Stimulated activated naive CD8-positive, alpha-beta T cell treated with anti-CD3 and anti-CD28 coated beads, Interleukin-15, Interleukin-2, amounts not matched to agents 100 U/mL and 50 U/mL, for 24 hours (primary cell): ENCODE measurements around the gene USP20.

Experiments
- ATAC-seq: fragments of 150-1000 bp; cut with Tn5 transposase; one replicate; pipeline ENCODE4 v1.10.0; 2021
- DNase-seq: peaks from one replicate; pipeline ENCODE4 v3.0.0; 2021

The USP20 gene

DNA sequence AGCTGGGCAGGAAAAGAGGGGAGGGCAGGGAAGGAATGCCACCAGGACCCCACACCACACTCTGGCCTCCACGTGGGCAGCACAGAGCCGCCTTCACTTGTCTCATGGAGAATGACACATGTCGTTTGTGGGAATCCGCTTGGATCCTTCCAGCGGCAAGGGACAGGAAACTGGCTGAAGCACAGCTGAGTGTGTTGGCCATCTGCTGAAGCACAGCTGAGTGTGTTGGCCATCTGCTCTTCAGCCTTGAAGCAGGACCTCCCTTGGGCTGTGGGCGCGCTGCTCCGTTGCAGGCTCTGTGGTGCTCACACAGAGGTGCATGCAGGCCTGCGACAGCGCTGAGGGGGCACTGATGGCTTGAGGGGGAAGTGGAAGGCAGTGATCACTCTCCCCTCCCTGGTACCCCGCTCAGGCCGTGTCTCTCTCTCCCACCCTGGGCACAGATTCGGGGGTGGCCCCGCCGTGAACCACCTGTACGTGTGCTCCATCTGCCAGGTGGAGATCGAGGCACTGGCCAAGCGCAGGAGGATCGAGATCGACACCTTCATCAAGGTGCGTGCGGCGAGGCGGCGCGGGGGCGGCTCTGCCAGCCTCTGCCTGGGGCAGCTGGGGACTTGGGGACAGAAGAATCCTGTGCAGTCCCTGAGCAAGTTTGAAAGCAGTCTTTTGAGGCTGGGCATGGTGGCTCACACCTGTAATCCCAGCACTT is 40.6 kb downstream of the USP20 start:
- ATAC-seq (no peak), DNase-seq (no peak)

DNA sequence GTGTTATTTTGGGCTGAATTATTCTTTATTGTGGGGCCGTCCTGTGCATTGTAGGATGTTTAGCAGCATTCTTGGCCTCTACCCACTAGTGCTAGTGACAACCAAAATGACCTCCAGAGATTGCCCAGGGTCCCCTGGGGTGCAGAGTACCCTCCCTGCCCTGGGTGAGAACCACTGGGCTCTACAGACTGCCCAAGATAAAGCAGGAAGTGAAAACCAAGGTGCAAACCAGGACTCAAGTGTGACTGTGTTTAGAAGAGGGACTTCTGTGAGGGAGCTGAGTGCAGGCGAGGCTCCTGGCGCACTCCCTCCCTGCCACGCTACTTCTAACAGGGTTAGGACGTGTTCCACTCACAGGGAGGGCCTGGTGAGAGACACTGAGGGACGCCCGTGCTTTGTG is 41.6 kb downstream of the USP20 start:
- no peak for DNase-seq
- ATAC-seq: no peak

DNA sequence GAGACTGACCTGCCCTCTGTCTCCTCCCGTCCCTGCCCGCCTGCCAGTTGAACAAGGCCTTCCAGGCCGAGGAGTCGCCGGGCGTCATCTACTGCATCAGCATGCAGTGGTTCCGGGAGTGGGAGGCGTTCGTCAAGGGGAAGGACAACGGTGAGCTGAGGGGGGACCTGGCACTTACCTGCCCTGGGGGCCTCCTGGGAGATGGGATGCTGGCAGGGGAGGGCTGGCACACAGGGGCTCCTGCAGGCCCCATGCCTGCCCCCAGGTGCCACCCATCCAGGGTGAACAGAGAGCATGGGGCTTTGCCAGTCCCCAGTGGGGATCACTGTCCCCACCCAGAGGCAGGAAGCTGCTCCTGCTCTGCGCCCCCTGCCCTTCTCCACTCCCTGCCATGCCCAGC is 43.0 kb downstream of the USP20 start:
- no peak for ATAC-seq
- DNase-seq: no peak

DNA sequence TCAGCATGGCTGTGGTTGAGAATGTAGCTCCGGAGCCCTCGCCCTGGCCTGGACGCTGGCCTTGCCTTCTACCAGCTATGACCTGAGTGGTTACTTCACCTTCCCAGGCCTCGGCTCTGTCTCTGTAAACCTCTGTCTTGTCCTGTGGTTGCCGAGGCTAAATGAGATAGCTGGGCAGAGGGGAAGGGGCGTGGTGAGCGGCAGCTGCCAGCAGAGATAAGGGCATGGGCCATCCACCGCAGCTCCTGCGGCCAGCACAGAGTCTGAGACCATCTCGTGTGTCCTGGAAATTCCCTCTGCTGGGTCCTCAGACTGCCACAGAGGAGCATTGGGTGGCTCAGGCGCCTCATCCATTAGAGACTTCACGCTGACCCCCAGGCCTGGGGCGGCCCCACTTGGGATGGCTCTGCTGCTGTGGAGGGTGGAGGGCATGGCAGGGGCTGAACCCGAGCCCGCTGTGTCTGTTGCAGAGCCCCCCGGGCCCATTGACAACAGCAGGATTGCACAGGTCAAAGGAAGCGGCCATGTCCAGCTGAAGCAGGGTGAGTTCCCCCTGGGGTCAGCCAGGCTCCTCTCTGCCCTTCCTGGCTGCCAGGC is 43.9 kb downstream of the USP20 start:
- ATAC-seq: peak; percentile 16
- no peak for DNase-seq

DNA sequence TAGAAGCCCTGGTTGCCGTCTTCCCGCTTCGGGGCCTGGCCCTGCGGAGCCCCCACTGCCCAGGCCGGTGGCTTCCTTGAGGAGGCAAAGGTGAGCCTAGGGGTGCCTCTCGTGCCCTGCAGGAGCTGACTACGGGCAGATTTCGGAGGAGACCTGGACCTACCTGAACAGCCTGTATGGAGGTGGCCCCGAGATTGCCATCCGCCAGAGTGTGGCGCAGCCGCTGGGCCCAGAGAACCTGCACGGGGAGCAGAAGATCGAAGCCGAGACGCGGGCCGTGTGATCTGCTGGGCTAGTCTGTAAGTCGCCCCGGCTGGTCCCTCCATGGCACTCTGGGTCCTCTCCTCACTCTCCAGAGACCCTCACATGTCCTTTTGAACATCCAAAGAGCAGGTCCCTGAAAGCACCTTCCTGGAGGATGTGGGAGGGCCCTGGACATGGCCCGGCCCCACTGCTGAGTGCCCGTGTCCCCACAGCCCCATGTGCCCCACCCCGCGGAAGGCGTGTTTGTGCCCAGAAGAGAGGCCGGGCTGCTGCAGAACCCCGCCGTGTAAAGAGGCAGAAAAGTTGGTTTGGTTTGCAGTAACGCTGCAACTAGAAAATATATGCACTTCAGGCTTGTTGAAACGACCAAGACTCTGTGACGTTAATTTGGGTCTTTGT is 44.9 kb downstream of the USP20 start:
- ATAC-seq (no peak), DNase-seq (no peak)

DNA sequence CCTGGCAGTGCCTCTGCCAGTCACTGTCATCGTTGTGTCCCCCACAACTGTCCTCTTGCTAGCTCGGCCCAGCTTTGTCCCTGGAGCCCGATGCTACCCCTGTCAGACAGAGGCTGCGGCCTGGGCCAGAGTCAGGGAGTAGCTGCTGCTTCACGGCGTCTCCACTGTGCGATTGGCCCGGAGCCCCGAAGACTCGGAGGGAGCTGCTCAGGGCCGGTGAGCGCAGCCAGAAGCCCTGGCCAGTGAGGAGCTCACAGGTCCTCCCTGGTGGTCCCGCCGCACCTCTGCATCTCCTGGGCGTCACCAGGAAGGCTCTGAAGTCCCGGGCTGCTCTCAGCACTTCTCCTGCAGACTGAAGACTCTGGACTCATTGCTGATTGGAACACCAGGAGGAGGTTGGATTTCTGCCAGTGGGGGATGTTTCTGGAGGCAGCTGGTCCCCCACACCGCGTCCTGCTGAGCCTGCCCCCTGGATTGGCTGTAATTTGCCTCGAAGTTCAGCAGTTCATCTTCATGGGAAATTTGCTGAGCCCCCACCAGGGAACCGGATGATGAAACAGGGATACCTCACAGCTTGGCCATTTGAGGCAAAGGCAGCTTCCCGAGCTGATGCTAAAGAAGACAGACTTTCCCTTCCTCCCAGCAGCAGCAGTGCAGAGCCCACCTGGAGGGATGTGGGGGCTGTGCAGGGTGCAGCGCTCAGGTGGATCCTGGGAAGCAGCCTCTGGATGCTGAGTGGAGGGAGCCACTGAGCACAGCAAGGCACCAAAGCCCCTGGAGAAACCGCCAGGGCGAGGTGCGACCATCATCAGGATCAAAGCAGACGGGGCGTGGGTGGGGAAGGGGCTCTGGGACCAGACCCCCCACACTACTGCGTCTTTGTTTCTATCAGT is 45.6 kb downstream of the USP20 start:
- no peak for DNase-seq
- ATAC-seq: no peak

DNA sequence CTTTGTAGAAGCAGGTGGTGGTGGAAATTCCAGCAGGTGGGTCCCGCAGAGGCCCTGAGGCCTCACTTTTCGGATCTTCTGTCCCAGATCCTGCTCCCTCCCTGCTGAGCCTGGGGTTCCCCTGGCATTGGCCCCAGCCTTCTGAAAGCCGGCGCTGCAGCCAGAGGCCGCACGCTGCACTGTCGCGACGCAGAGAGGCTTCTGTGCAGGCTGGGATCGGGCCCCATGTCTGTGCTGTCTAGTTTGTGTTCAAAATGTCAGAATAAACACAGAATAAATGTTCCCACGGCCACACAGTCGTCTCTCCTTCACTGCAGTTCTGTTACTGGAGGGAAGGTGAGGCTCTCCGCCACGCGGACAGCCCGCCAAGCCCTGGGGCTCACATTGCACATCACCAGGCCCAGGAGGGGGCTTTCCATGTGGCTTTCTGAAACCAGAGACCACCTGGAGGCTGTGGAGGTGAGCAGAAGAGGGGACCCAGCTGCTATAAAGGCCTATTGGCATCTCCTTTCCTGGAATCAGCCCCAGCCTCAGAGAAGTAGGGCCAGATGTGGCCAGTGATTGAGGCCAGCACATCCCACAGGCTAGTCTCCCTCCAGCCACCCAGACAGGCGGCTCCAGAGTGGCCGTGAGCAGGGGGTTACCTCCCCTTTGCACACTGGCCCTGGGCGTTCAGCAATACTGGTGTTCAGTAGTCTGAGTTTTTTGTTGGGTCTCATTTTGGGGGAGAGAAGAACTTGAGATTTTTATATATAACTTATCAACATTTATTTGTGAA is 46.5 kb downstream of the USP20 start:
- ATAC-seq (no peak), DNase-seq (no peak)

DNA sequence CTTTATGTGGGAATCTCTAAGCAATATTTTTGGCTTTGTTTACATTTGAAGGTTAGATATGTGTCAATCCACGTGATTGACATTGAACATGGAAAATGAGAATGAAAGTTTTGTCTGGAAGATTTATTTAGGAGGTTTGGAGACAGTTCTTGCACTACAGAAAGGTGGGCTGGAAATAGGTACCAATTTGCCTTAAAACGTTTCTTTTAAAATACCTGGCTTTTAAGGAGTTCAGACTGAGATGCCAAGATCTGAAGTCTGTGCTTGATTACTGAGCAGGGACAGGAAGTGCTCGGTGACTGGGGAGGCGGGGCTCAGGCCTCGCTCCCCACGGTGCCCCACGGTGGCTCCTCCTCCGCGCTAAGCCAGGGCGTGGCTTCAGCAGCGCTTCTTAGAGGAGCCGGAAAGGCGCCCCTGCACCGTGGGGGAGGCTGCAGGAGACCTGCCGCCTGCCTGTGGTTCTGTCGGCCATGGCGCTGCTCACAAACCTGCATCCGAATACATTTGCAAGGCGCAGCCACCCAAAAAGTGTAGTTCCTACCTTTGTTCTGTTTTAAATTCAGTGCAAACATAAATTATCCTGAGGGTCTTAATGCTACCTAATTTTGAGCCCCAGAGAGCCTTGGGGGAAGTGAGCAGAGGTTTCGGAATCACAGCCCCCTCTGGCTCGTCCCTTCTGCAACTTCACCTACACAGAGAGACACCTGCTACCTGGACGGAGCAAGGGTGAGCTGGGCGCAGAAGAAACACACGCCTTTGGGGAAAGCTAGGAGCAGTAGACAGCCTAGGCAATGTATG is 49.2 kb downstream of the USP20 start:
- peak; percentile 97 for DNase-seq
- peak; percentile 53 for ATAC-seq

DNA sequence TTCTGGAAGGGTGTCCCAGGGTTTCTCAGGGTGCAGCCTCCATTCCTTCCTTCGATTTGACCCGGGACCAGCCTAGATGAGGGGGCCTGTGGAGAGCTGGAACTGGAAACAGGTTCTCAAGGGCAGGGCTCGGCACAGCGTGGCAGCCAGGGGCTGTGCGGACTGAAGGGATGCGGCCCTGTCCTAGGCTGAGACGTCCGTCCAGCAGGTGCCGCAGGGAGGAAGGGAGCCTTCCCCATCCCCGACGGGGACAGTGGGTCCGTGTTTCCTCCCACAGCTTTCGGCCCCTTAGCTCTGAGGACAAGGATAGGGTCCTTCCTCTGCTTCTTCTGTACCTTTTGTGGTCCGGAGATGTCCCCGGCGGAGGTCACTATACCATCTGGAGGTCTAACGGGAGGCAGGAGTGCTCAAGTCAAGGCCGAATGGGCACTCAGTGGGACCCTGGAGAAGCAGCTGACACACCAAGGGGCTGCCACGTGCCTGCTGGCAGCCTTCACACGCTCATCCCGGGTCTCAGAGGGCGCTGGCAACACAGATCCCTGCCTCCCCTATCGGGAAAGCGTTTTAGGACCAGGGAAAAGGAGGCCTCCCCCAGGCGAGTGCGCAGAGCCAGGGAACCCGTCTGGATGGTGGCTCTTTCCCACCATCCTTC is 49.9 kb downstream of the USP20 start:
- ATAC-seq: no peak

DNA sequence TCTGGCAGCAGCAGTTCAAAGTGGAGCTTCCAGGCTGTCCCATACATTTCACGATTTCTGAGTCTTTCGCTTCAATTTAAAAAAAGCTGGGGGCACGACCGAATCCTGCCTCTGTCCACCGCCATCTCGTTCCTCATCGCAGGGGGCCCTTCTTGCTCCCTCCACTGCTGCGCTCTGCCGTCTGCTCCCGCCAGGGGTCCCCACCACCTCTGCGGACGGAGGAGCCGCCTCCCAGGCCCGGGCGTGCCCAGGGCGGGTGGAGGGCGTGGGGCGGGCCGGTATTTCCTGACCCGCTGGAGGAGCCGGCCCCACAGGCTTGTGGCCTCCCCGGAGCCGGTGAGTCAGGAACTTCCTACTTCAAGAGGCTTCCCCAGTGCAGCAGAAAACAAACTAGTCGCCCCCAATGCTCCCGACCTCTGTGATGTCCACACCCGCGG is 50.4 kb downstream of the USP20 start:
- ATAC-seq: peak; percentile 48
- peak; percentile 97 for DNase-seq

More for the DNA sequence above, 49.9 kb downstream of the USP20 start:
- peak; percentile 61 for DNase-seq

DNA sequence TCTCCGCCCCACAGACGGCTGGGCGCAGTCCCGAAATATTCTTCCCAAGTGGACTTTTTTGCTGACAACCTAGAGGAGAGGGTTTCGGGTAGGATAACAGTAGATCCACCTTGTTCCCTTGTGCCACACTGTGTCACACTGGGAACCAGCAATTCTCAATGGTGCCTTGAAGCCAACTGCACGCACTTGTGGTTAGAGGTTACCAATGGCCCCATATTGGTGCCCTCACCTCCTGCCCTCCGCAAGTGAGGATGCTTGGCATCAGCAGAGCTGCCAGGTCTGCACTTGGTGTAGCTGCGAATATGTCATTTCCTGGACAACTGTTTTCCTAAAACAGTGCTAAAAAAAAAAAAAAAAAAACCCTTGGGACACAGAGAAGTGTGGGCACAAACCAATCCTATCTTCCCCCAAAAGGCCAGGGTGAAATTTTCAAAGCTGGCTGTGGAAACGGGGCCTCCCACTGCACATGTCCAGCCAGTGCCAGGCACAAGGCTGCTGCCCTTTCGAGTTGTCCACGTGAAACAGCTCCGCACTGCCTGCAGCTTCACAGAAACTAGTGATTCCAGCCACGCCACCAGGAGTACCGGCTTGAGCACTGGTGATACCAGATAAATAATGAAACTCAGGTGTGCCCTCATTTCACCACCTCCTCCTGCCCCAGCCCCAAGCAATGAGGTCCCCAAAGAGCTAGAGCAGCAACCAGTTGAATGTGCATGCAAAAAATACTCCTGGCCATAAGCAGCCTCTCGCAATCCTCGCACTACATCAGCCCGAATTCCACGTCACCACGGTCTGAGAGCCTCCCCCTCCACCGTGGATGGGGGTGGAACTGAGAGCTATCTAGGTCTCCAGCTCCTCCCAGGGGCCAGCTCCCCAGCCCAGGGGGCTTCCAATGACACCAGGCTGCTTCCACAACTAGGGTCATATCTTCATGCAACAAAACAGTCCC is 51.2 kb downstream of the USP20 start:
- peak; percentile 3 for ATAC-seq
- peak; percentile 73 for DNase-seq

DNA sequence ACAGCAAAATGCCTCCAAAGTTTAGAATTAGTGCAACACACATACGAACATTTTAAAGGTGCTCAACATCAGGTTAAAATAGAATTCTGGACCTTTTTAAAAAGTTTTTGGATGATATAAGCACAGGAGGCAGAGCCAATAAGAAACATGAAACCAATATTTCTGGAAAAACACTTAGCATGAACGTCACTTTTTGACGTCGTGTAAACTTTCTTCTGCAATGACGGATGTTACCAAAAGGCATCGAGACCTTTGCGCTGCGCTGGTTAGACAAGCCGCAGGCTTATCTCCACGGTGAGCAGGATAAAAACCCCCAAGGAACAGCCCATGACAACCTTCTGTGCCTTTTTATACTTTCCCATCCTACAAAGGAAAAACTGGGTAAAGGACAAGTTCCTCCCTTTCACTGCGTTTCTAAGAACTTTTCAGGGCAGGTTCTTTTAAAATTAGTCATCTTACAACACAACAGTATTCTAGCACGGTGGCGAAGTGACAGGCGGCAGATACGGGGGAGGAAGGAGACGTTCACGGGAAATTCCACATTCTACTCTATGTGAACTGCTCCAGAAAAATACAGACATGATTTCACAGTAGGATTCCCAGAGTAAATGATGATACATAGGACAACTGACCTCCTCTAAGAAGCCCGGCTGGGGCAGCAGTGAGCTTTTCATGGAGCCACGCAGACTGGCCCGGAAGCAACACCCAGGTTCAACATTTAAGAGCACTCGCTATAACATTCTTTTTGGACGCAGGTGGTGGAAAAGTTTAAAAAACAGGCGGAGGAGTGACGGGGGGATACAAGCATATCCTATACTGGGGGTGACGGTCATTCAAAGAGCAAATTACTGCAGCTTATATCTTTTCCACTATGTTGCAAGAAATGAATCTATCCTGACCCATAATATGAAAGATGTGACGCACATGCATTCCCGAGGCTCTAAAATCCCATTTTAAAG is 52.4 kb downstream of the USP20 start:
- ATAC-seq (peak; percentile 20), DNase-seq (peak; percentile 70)

DNA sequence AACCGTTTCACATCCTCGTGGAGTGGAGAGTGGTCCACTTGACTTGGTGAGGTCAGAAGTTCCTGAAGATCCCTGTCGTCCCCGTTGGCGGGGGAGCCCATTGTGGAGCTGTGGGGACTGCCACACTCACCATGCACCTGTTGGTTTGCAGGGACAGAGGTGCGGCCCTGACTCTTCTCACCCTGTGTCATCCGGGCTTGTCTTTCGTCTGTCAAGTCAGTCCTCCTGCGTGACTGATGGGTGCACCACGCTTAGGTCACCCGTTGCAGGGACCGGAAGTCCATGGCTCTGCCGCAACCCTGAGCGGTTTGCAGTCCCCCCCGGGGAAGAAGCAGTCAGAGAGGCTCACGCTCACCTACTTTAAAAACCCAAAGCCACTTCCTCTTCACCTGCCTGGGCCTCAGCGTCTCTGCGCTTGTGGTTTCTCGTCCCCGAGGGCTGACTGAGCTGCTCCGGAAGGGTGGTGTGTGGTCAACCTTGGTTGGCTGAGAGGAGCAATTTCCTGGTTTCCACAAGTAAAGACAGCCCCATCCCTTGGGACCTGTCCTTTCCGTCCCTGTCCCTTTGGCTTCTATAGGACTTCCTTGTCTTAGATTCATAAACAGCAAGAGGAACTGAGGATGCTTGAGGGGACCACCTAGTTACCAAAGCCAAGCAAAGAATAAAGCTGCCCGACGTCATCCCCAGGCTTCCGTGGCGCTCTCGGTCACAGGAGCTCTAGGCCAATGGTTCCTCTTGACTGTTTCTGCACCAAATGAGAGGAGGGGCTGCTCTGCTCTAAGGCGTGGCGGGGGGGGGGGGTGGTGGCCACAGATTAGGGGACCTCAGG is 53.2 kb downstream of the USP20 start:
- DNase-seq: peak; percentile 92
- ATAC-seq: peak; percentile 50

DNA sequence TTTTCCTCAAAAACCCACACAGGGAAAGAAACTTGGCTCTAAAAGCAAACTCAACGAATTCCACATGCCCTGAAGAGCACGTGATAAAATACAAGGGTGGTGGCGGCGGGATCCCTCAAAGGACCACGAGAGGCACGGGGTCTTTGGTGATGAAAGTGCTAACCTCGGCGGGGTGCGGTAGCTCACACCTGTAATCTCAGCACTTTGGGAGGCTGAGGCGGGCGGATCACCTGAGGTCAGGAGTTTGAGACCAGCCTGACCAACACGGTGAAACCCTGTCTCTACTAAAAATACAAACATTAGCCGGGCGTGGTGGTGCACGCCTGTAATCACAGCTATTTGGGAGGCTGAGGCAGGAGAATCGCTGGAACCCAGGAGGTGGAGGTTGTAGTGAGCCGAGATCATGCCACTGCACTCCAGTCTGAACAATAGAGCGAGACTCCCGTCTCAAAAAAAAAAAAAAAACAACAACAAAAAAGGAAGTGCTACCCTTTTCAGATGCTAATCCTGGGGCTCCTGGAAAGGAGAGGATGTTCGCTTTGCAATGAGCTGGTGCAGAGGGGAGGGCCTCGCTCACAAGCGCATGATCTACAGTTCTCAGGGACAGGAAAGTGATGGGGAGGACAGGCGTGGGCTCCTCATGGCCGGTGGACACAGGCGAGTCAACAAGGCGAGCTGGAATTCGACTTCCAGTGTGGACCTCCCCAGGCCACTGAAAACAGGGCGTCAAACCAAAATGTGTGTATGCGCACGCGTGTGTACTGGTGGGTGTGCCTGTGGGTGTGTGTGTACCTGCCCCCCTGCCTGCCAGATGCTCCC is 54.1 kb downstream of the USP20 start:
- DNase-seq (peak; percentile 59), ATAC-seq (no peak)

DNA sequence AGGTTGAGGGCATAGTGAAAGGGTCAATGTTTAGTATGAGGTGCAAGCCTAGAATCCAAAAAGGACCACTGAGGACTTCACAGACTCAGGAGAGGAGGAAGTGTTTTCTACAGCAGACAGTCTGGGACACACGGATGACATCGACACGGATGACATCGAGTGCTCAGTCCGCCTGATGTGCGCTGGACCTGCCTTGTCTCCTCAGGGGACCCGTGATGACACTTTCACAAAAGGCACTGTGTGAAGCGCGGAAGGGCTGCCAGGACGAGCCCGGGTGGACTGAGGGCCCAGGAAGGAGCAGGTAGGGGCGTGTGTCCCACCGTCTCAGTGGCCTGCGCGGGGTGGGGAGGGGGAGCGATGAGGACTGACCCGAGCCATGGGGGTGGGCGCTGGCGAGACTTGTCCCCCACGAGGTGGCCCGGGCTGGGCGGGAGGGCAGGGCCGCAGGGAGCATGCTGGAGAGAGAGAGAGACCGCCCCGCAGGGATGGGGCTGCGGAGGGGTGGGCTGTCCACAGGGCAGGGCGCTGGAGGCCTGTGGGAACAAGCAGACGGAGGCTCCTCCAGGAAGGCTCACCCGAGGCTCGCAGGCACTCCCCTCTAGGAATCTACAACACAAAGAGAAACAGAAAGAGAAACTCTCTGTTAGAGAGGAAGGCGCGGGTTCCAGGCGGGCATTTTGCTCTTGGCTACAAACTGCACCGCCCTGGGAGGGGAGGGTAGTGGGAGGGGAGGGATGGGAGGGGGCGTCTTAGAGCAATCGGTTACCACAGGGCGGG is 54.9 kb downstream of the USP20 start:
- peak; percentile 2 for ATAC-seq

More for the DNA sequence above, 54.9 kb downstream of the USP20 start:
- DNase-seq: peak; percentile 81
